Dermis blood vessel endothelial cell (primary cell): ENCODE measurements around the gene TXNL4A. TPM values are rescaled to one million over a fixed set of nuclear protein-coding genes. Genes with fewer than 3 reads are reported as not detected.
"Not testable (repeated sequence)": the region's sequence is repeated elsewhere in the genome, so short reads cannot be mapped to it uniquely, and the experiment has no call there.

Experiments used
- DNase-seq: peaks from one replicate; pipeline ENCODE4 v3.0.0; 2010
- total RNA-seq: library from RNA; depleted of rRNA; stranded (reverse); fragments of >200 nt; gene quantifications from 2 replicates; pipeline ENCODE4 v1.2.3, GENCODE V29; 2014

TXNL4A gene
- 56.0 and 74.9 TPM in 2 replicates for total RNA-seq

GRCh38 chr18:79988451-79989194 is at the start of gene TXNL4A:
TXNL4A (minus strand) TSS chr18:79988563; CDS start chr18:79988392, 171 bp downstream.
- DNase-seq = peak; percentile 95

- DNase-seq = no peak
Measured at GRCh38 chr18:80037300-80037699, 48.9 kb upstream of the TXNL4A start.

- no peak for DNase-seq
Measured at GRCh38 chr18:80035997-80036396, 47.6 kb upstream of the TXNL4A start.

- peak; percentile 29 for DNase-seq
Measured at GRCh38 chr18:80034852-80035406, 46.6 kb upstream of the TXNL4A start.

GRCh38 chr18:80034068-80034851 is 45.9 kb upstream of the TXNL4A start, which contains the start of gene RBFA:
RBFA (plus strand) TSS chr18:80034434; CDS start chr18:80034496, 62 bp downstream.
- peak; percentile 99 for DNase-seq

GRCh38 chr18:80033181-80034067 is 45.1 kb upstream of the TXNL4A start:
- DNase-seq = peak; percentile 37

- DNase-seq = no peak
Measured at GRCh38 chr18:80029690-80030089, 41.3 kb upstream of the TXNL4A start.

GRCh38 chr18:80027719-80028118 is 39.4 kb upstream of the TXNL4A start:
- DNase-seq = not testable (repeated sequence)

GRCh38 chr18:80026363-80026762 is 38.0 kb upstream of the TXNL4A start:
- no peak for DNase-seq

GRCh38 chr18:80023173-80023572 is 34.8 kb upstream of the TXNL4A start:
- DNase-seq = peak; percentile 15

- DNase-seq = peak; percentile 48
Measured at GRCh38 chr18:80022613-80023012, 34.2 kb upstream of the TXNL4A start.

GRCh38 chr18:80012714-80013113 is 24.4 kb upstream of the TXNL4A start:
- no peak for DNase-seq

GRCh38 chr18:80011496-80012137 is 23.3 kb upstream of the TXNL4A start:
- DNase-seq = not testable (repeated sequence)

GRCh38 chr18:80010551-80010906 is 22.2 kb upstream of the TXNL4A start:
- no peak for DNase-seq

GRCh38 chr18:80009661-80010550 is 21.5 kb upstream of the TXNL4A start:
- peak; percentile 77 for DNase-seq

- DNase-seq = no peak
Measured at GRCh38 chr18:80006724-80007123, 18.4 kb upstream of the TXNL4A start.

- DNase-seq = no peak
Measured at GRCh38 chr18:80004600-80005342, 16.4 kb upstream of the TXNL4A start.

- no peak for DNase-seq
Measured at GRCh38 chr18:80002468-80002867, 14.1 kb upstream of the TXNL4A start.

- no peak for DNase-seq
Measured at GRCh38 chr18:80000877-80001276, 12.5 kb upstream of the TXNL4A start.

GRCh38 chr18:79999701-80000100 is 11.3 kb upstream of the TXNL4A start:
- not testable (repeated sequence) for DNase-seq
